SK-N-SH (cell line): ENCODE measurements around the gene RPS24. TPM values are rescaled to one million over a fixed set of nuclear protein-coding genes. Genes with fewer than 3 reads are reported as not detected.

ENCODE experiments used
- CTCF ChIA-PET: fragments of 300-600, 350-600 bp; formaldehyde crosslinking; extraction: SDS; loops from one replicate; lab custom pipeline; 2021; lab: Yijun Ruan, JAX
- POLR2A ChIA-PET: fragments of 350-600 bp; sonication (Branson Sonifier 250); formaldehyde crosslinking; extraction: SDS; loops from one replicate; lab custom pipeline; 2020; ENCODE audit warnings: antibody characterized with exemption, inconsistent platforms; lab: Yijun Ruan, JAX
- DNase-seq: peaks from one replicate; pipeline ENCODE4 v3.0.0; 2012
- H2AFZ ChIP-seq: fragments of 200-600 bp; sonication (generic); 2 replicates; pipeline ENCODE4 v1.8.1; 2016; ENCODE audit warnings: antibody characterized with exemption, mild to moderate bottlenecking, low read depth
- H3F3A ChIP-seq: fragments of 200-600 bp; sonication (generic); replicated peaks from 2 replicates; pipeline ENCODE3; 2016; ENCODE audit warnings: antibody characterized with exemption, mild to moderate bottlenecking; ENCODE audit not compliant: insufficient read depth
- H3K27ac ChIP-seq, 2 experiments: fragments of 200-500 bp in 1 of 2; fragments of 200-600 bp in 1 of 2; sonication (Bioruptor generic) in 1 of 2; sonication (generic), shearing (Covaris generic) in 1 of 2; 2 replicates each; pipeline versions ENCODE4 v1.5.1 to v1.6.1; 2014 to 2016; ENCODE audit warnings: low read depth in 2 of 2, inconsistent platforms in 1 of 2, low read length in 1 of 2, mild to moderate bottlenecking in 1 of 2, mixed read lengths in 1 of 2
- H3K27me3 ChIP-seq: fragments of 200-600 bp; sonication (generic), shearing (Covaris generic); 2 replicates; pipeline ENCODE4 v1.6.1; 2016; ENCODE audit warnings: mixed run types; ENCODE audit not compliant: insufficient read depth
- H3K36me3 ChIP-seq, 2 experiments: fragments of 200-500 bp in 1 of 2; fragments of 200-600 bp in 1 of 2; sonication (Bioruptor generic) in 1 of 2; sonication (generic) in 1 of 2; replicated peaks in 1 of 2; 2 replicates each; pipeline versions ENCODE3 to v1.5.1; 2014 to 2016; ENCODE audit warnings: low read length in 1 of 2, mild to moderate bottlenecking in 1 of 2; ENCODE audit not compliant: insufficient read depth in 2 of 2, control insufficient read depth in 1 of 2
- H3K4me1 ChIP-seq, 2 experiments: fragments of 200-500 bp in 1 of 2; fragments of 200-600 bp in 1 of 2; sonication (Bioruptor generic) in 1 of 2; sonication (generic), shearing (Covaris generic) in 1 of 2; 2 replicates each; pipeline versions ENCODE4 v1.5.1 to v1.6.1; 2014 to 2016; ENCODE audit warnings: low read depth in 1 of 2, low read length in 1 of 2, mixed run types in 1 of 2; ENCODE audit not compliant: insufficient read depth in 2 of 2, control insufficient read depth in 1 of 2
- H3K4me2 ChIP-seq: fragments of 200-600 bp; sonication (generic), shearing (Covaris generic); 2 replicates; pipeline ENCODE4 v1.6.1; 2017; ENCODE audit warnings: mixed run types
- H3K4me3 ChIP-seq, 2 experiments: fragments of 200-500 bp in 1 of 2; fragments of 200-600 bp in 1 of 2; sonication (Bioruptor generic) in 1 of 2; sonication (generic), shearing (Covaris generic) in 1 of 2; 2 replicates each; pipeline versions ENCODE4 v1.5.1 to v1.8.1; 2014 to 2016; ENCODE audit warnings: low read depth in 2 of 2, inconsistent platforms in 1 of 2, low read length in 1 of 2, mild to moderate bottlenecking in 1 of 2, mixed read lengths in 1 of 2, moderate library complexity in 1 of 2
- H3K79me2 ChIP-seq: fragments of 200-600 bp; sonication (generic); 2 replicates; pipeline ENCODE4 v1.8.1; 2017; ENCODE audit warnings: mild to moderate bottlenecking; ENCODE audit not compliant: insufficient read depth
- H3K9ac ChIP-seq: fragments of 200-600 bp; sonication (generic); 2 replicates; pipeline ENCODE4 v1.6.1; 2017; ENCODE audit warnings: mixed run types
- H3K9me2 ChIP-seq: fragments of 200-600 bp; sonication (generic); 2 replicates; pipeline ENCODE4 v1.6.1; 2017; ENCODE audit warnings: mixed run types
- H3K9me3 ChIP-seq: fragments of 200-600 bp; sonication (generic); 2 replicates; pipeline ENCODE4 v1.6.1; 2017; ENCODE audit warnings: mixed run types, mild to moderate bottlenecking, moderate library complexity
- H4K20me1 ChIP-seq: fragments of 200-600 bp; sonication (generic); 2 replicates; pipeline ENCODE4 v1.6.1; 2017; ENCODE audit warnings: mild to moderate bottlenecking, mixed run types; ENCODE audit not compliant: insufficient read depth
- CHD2 ChIP-seq: fragments of 150-350 bp; IDR thresholded peaks from 2 replicates; pipeline ENCODE4 v1.6.1; 2018; ENCODE audit warnings: low read length; ENCODE audit not compliant: partially characterized antibody
- CTCF ChIP-seq: fragments of 200-600 bp; sonication (generic); IDR thresholded peaks from 2 replicates; pipeline ENCODE4 v1.6.1; 2017; ENCODE audit warnings: antibody characterized with exemption, mild to moderate bottlenecking, moderate library complexity
- ELF1 ChIP-seq: IDR thresholded peaks from 2 replicates; pipeline ENCODE4 v1.4.0; 2012
- EZH2phosphoT487 ChIP-seq: fragments of 200-600 bp; sonication (generic); IDR thresholded peaks from 2 replicates; pipeline ENCODE4 v1.6.1; 2017; ENCODE audit warnings: low read depth, mixed run types, mild to moderate bottlenecking, antibody characterized with exemption, moderate library complexity, borderline replicate concordance
- FOSL2 ChIP-seq: IDR thresholded peaks from 2 replicates; pipeline ENCODE4 v1.4.0; 2012; ENCODE audit warnings: low read depth, mild to moderate bottlenecking, moderate library complexity, borderline replicate concordance
- FOXJ3 ChIP-seq: sonication (generic); formaldehyde crosslinking; IDR thresholded peaks from 2 replicates; pipeline ENCODE4 v1.5.1; 2020; ENCODE audit warnings: mild to moderate bottlenecking, missing genetic modification reagents
- MEF2A ChIP-seq: IDR thresholded peaks from 2 replicates; pipeline ENCODE4 v1.4.0; 2012; ENCODE audit warnings: low read depth, borderline replicate concordance
- MXI1 ChIP-seq: IDR thresholded peaks from 2 replicates; pipeline ENCODE4 v1.6.1; 2012; ENCODE audit warnings: mild to moderate bottlenecking, low read depth, low read length, improper control_type of control experiment
- NFIC ChIP-seq: IDR thresholded peaks from 2 replicates; pipeline ENCODE4 v1.4.0; 2012; ENCODE audit warnings: borderline replicate concordance
- RFX5 ChIP-seq: IDR thresholded peaks from 2 replicates; pipeline ENCODE4 v1.6.1; 2012; ENCODE audit warnings: mild to moderate bottlenecking, improper control_type of control experiment, low read length
- RXRA ChIP-seq: IDR thresholded peaks from 2 replicates; pipeline ENCODE4 v1.4.0; 2012; ENCODE audit warnings: low read depth, mild to moderate bottlenecking, borderline replicate concordance
- SIN3A ChIP-seq: IDR thresholded peaks from 2 replicates; pipeline ENCODE4 v1.6.1; 2012; ENCODE audit warnings: low read depth, mild to moderate bottlenecking, low read length, moderate library complexity, borderline replicate concordance
- TAF1 ChIP-seq: IDR thresholded peaks from 2 replicates; pipeline ENCODE4 v1.6.1; 2012; ENCODE audit warnings: low read depth, mild to moderate bottlenecking, low read length, moderate library complexity, borderline replicate concordance
- YY1 ChIP-seq: IDR thresholded peaks from 2 replicates; pipeline ENCODE4 v1.4.0; 2012; ENCODE audit warnings: low read depth, mild to moderate bottlenecking
- WGBS: methylation state at CpG from one replicate; pipeline ENCODE4 v1.1.6; 2017; ENCODE audit warnings: low lambda C conversion rate; 5-methylcytosine and 5-hydroxymethylcytosine counted together
- polyA plus RNA-seq, 3 experiments: library from polyadenylated mRNA; depleted of rRNA; stranded (reverse); fragments of >200 nt; gene quantifications; 2 replicates each; pipeline ENCODE4 v1.2.3, GENCODE V29; 2012
- TF ChIP-seq, protein P1 (sequence below): fragments of 150-350 bp; IDR thresholded peaks from 2 replicates; pipeline ENCODE4 v1.6.1; 2016; ENCODE audit warnings: mild to moderate bottlenecking, low read depth, low read length
- TF ChIP-seq, protein P2 (sequence below): IDR thresholded peaks from 2 replicates; pipeline ENCODE4; 2012

Gene RPS24
- polyA plus RNA-seq, 1 of the 3 experiments (the other 2 are of a cell fraction) = 3,806 TPM

DNA sequence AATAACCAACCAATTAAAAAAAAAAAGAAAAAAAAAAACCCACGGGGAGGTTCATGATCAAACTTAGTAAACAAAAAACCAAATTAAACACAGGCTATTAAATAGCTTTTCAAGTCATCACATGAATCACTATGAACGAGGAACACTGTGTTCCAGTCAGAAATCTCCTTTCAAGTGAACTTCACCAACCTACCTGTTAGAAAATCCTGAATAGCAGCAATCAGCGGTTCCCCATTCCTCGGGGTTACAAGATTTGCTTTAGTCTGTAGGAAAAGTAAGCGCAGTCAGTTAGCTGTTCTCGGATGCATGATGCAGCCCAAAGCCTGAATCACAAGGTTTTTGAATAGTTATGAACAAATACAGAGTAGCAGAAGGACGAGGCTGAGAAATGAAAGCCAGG, 23.4 kb upstream of the RPS24 start (continued):
- TF ChIP-seq RFX5 = no peak
- TF ChIP-seq NFIC = no peak
- no peak for TF ChIP-seq YY1
- TF ChIP-seq CHD2 = no peak

DNA sequence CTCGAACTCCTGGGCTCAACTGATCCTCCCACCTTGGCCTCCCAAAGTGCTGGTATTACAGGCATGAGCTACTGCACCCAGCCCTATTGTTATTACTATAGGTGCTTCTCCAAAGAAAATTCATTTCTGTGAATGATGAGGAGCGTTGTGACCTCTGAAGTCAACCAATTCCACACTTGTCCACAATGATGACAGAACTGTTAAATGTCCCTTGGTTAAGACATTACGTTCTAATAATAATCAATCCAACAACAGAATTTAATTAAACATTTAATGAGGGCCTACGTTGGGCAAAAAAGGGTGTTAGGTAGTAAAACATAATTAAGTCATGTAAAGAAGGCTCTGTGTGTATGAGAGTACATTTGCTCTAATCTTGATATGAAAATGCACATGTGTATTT, 22.6 kb upstream of the RPS24 start:
- no peak overlapping the region for H3K9ac ChIP-seq
- no peak for DNase-seq
- no peak overlapping the region for H3K4me3 ChIP-seq
- CTCF ChIA-PET = interaction anchor here (1.0 kb wide), 1 partner anchor 125 kb away, joined by 3 read pairs; no protein-coding TSS in a partner anchor
- no peak overlapping the region for H3K27ac ChIP-seq
- no peaks in the 10 kb centered on the region for H3F3A ChIP-seq
- H2AFZ ChIP-seq = no peak overlapping the region
- no peaks in the 10 kb centered on the region for H3K9me2 ChIP-seq
- no peaks in the 10 kb centered on the region for H3K9me3 ChIP-seq
- 90% methylated on average over 4 of the region's 4 CpGs for WGBS
- no peaks in the 10 kb centered on the region for H3K79me2 ChIP-seq
- no peak overlapping the region for H3K4me2 ChIP-seq
- no peaks in the 10 kb centered on the region for H4K20me1 ChIP-seq
- POLR2A ChIA-PET = no interaction called here
- TF ChIP-seq MEF2A = no peak
- TF ChIP-seq, protein P1, sequence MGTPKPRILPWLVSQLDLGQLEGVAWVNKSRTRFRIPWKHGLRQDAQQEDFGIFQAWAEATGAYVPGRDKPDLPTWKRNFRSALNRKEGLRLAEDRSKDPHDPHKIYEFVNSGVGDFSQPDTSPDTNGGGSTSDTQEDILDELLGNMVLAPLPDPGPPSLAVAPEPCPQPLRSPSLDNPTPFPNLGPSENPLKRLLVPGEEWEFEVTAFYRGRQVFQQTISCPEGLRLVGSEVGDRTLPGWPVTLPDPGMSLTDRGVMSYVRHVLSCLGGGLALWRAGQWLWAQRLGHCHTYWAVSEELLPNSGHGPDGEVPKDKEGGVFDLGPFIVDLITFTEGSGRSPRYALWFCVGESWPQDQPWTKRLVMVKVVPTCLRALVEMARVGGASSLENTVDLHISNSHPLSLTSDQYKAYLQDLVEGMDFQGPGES = no peak
- no peak for TF ChIP-seq RXRA
- no peak for TF ChIP-seq ELF1
- TF ChIP-seq, protein P2, sequence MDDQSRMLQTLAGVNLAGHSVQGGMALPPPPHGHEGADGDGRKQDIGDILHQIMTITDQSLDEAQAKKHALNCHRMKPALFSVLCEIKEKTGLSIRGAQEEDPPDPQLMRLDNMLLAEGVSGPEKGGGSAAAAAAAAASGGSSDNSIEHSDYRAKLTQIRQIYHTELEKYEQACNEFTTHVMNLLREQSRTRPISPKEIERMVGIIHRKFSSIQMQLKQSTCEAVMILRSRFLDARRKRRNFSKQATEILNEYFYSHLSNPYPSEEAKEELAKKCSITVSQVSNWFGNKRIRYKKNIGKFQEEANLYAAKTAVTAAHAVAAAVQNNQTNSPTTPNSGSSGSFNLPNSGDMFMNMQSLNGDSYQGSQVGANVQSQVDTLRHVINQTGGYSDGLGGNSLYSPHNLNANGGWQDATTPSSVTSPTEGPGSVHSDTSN = no peak
- no peak for TF ChIP-seq MXI1
- TF ChIP-seq, all 33 proteins: peak for 0
- Histone ChIP-seq H3K4me1 (no peaks in the 10 kb centered on the region), H3K27me3 (no peaks in the 10 kb centered on the region), H3K36me3 (peaks cover 78 to 93% of the 10 kb centered on the region in 2 experiments)

GRCh38 chr10:78013564-78013963, 20.1 kb upstream of the RPS24 start:
- H2AFZ ChIP-seq = no peak overlapping the region
- ChIA-PET CTCF (interaction anchor here (1.1 to 1.7 kb wide), 3 partner anchors 15 to 257 kb away, joined by 3 to 4 read pairs (median 3); no protein-coding TSS in a partner anchor), POLR2A (no interaction called here)
- no peak overlapping the region for H3K27ac ChIP-seq
- no peak for DNase-seq
- H3K9ac ChIP-seq = no peak overlapping the region
- H4K20me1 ChIP-seq = no peaks in the 10 kb centered on the region
- H3K27me3 ChIP-seq = no peaks in the 10 kb centered on the region
- no peak overlapping the region for H3K4me2 ChIP-seq
- H3K36me3 ChIP-seq = peaks cover 76 to 90% of the 10 kb centered on the region in 2 experiments
- no peaks in the 10 kb centered on the region for H3K79me2 ChIP-seq
- 94% methylated on average over 1 of the region's 1 CpG for WGBS
- TF ChIP-seq FOSL2 (no peak), SIN3A (no peak), TAF1 (no peak), EZH2phosphoT487 (no peak), CTCF (no peak), FOXJ3 (CRISPR knock-in tag) (no peak)
- no peaks in the 10 kb centered on the region for H3F3A ChIP-seq
- H3K9me2 ChIP-seq = no peaks in the 10 kb centered on the region
- no peak overlapping the region for H3K4me3 ChIP-seq
- no peaks in the 10 kb centered on the region for H3K4me1 ChIP-seq
- no peaks in the 10 kb centered on the region for H3K9me3 ChIP-seq
